HT-29 (cell line): ENCODE data around the gene PTPRN2. TPM values are rescaled to one million over a fixed set of nuclear protein-coding genes. Genes with fewer than 3 reads are reported as not detected.
"Not testable (repeated sequence)": the region's sequence is repeated elsewhere in the genome, so short reads cannot be mapped to it uniquely, and the experiment has no call there.

Experiments
- DNase-seq: peaks from one replicate; pipeline ENCODE4 v3.0.0-alpha.2; 2015; ENCODE audit warnings: low spot score
- total RNA-seq: library from RNA; depleted of rRNA; stranded (reverse); fragments of >200 nt; shearing (Covaris generic); gene quantifications from 2 replicates; pipeline ENCODE4 v1.2.3, GENCODE V29; 2014

The PTPRN2 gene
- total RNA-seq, 1 experiment from 2014 or later: 1.7 TPM

- no peak for DNase-seq
Measured at GRCh38 chr7:157785486-157786186, 802.0 kb downstream of the PTPRN2 start.

- DNase-seq: no peak
Measured at GRCh38 chr7:157784979-157785441, 802.6 kb downstream of the PTPRN2 start.

GRCh38 chr7:157784041-157784835 is 803.4 kb downstream of the PTPRN2 start:
- DNase-seq: no peak

- DNase-seq: no peak
Measured at GRCh38 chr7:157782041-157782440, 805.6 kb downstream of the PTPRN2 start.

- DNase-seq: no peak
Measured at GRCh38 chr7:157780721-157781120, 806.9 kb downstream of the PTPRN2 start.

- no peak for DNase-seq
Measured at GRCh38 chr7:157780312-157780711, 807.3 kb downstream of the PTPRN2 start.

GRCh38 chr7:157779206-157779605 is 808.4 kb downstream of the PTPRN2 start:
- no peak for DNase-seq

GRCh38 chr7:157777194-157777762 is 810.3 kb downstream of the PTPRN2 start:
- DNase-seq: not testable (repeated sequence)

- no peak for DNase-seq
Measured at GRCh38 chr7:157775560-157776332, 811.9 kb downstream of the PTPRN2 start.

- DNase-seq: no peak
Measured at GRCh38 chr7:157775021-157775559, 812.5 kb downstream of the PTPRN2 start.

GRCh38 chr7:157774495-157774894 is 813.1 kb downstream of the PTPRN2 start:
- no peak for DNase-seq

GRCh38 chr7:157773361-157773760 is 814.3 kb downstream of the PTPRN2 start:
- no peak for DNase-seq

- DNase-seq: no peak
Measured at GRCh38 chr7:157772486-157773130, 815.0 kb downstream of the PTPRN2 start.

GRCh38 chr7:157771689-157772088 is 815.9 kb downstream of the PTPRN2 start:
- DNase-seq: no peak

GRCh38 chr7:157770716-157771320 is 816.8 kb downstream of the PTPRN2 start:
- DNase-seq: no peak

GRCh38 chr7:157769526-157770215 is 818.0 kb downstream of the PTPRN2 start:
- no peak for DNase-seq

GRCh38 chr7:157769086-157769485 is 818.5 kb downstream of the PTPRN2 start:
- DNase-seq: no peak

GRCh38 chr7:157768198-157768597 is 819.4 kb downstream of the PTPRN2 start:
- DNase-seq: no peak

GRCh38 chr7:157767506-157768197 is 820.0 kb downstream of the PTPRN2 start:
- no peak for DNase-seq
